A172 (cell line): ENCODE measurements around the gene CRABP1. TPM values are rescaled to one million over a fixed set of nuclear protein-coding genes. Genes with fewer than 3 reads are reported as not detected.
"Not testable (repeated sequence)": the region's sequence is repeated elsewhere in the genome, so short reads cannot be mapped to it uniquely, and the experiment has no call there.

ENCODE experiments used
- DNase-seq: peaks from one replicate; pipeline ENCODE4 v3.0.0-alpha.2; 2015; ENCODE audit warnings: low spot score
- total RNA-seq: library from RNA; depleted of rRNA; stranded (reverse); fragments of >200 nt; shearing (Covaris generic); gene quantifications from 2 replicates; pipeline ENCODE4 v1.2.3, GENCODE V29; 2014

The CRABP1 gene
- total RNA-seq, 1 experiment from 2014 or later, result not detected

- DNase-seq, result peak; percentile 77
These were observed 34.6 kb downstream of the CRABP1 start for GRCh38 chr15:78374436-78375393.

GRCh38 chr15:78380143-78380542 lies 40.0 kb downstream of the CRABP1 start:
- not testable (repeated sequence) for DNase-seq

- no peak for DNase-seq
These were observed 42.1 kb downstream of the CRABP1 start for GRCh38 chr15:78382114-78382880.

- no peak for DNase-seq
These were observed 44.5 kb downstream of the CRABP1 start for GRCh38 chr15:78384651-78385050.

- no peak for DNase-seq
These were observed 47.3 kb downstream of the CRABP1 start for GRCh38 chr15:78387246-78388037.

- no peak for DNase-seq
These were observed 48.7 kb downstream of the CRABP1 start for GRCh38 chr15:78388865-78389264.

GRCh38 chr15:78389322-78389721 lies 49.2 kb downstream of the CRABP1 start:
- DNase-seq, result no peak

GRCh38 chr15:78389738-78390137 lies 49.6 kb downstream of the CRABP1 start:
- no peak for DNase-seq

GRCh38 chr15:78390242-78390641 lies 50.1 kb downstream of the CRABP1 start:
- no peak for DNase-seq

- DNase-seq, result no peak
These were observed 50.7 kb downstream of the CRABP1 start for GRCh38 chr15:78390826-78391225.

GRCh38 chr15:78391781-78392180 lies 51.6 kb downstream of the CRABP1 start:
- no peak for DNase-seq

GRCh38 chr15:78392430-78392829 lies 52.3 kb downstream of the CRABP1 start:
- DNase-seq, result no peak

GRCh38 chr15:78393137-78393536 lies 53.0 kb downstream of the CRABP1 start:
- DNase-seq, result no peak

- no peak for DNase-seq
These were observed 53.9 kb downstream of the CRABP1 start for GRCh38 chr15:78394026-78394425.

- DNase-seq, result no peak
These were observed 54.9 kb downstream of the CRABP1 start for GRCh38 chr15:78394981-78395616.

- DNase-seq, result no peak
These were observed 56.1 kb downstream of the CRABP1 start for GRCh38 chr15:78396186-78396814.

GRCh38 chr15:78396976-78397375 lies 56.8 kb downstream of the CRABP1 start:
- no peak for DNase-seq

GRCh38 chr15:78397382-78397781 lies 57.2 kb downstream of the CRABP1 start:
- no peak for DNase-seq
